Activated CD4-positive, alpha-beta T cell treated with anti-CD3 and anti-CD28 coated beads, Interleukin-2, Interleukin-6, amounts not matched to agents 100 ng/mL and 50 ng/mL, durations not matched to agents 16 hours and 8 hours (primary cell): Measurements from ENCODE around the gene TTC34.
"Not testable (repeated sequence)": the region's sequence is repeated elsewhere in the genome, so short reads cannot be mapped to it uniquely, and the experiment has no call there.

Experiments
- DNase-seq: peaks from one replicate; pipeline ENCODE4 v3.0.0-alpha.2; 2020

TTC34 gene

DNA sequence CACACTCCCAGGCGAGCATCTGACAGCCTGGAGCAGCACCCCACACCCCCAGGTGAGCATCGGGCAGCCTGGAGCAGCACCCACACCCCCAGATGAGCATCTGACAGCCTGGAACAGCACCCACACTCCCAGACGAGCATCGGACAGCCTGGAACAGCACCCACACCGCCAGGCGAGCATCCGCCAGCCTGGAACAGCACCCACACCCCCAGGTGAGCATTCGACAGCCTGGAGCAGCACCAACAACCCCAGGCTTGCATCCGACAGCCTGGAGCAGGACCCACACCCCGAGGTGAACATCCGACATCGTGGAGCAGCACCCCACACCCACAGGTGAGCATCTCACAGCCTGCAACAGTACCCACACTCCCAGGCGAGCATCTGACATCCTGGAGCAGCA lies 42.1 kb downstream of the TTC34 start:
- not testable (repeated sequence) for DNase-seq

- not testable (repeated sequence) for DNase-seq
These were observed 44.0 kb downstream of the TTC34 start for GRCh38 chr1:2757519-2757918.

- DNase-seq, result not testable (repeated sequence)
These were observed 46.1 kb downstream of the TTC34 start for GRCh38 chr1:2755426-2755825.

DNA sequence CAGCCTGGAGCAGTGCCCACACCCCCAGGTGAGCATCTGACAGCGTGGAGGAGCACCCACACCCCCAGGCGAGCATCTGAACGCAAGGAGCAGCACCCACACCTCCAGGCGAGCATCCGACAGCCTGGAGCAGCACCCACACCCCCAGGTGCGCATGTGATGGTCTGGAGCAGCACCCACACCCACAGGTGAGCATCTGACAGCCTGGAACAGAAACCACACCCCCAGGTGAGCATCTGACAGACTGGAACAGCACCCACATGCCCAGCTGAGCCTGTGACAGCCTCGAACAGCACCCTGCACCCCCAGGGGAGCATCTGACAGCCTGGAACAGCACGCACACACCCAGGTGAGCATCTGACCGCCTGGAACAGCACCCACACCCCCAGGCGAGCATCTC lies 46.9 kb downstream of the TTC34 start:
- not testable (repeated sequence) for DNase-seq

- DNase-seq, result not testable (repeated sequence)
These were observed 49.0 kb downstream of the TTC34 start for GRCh38 chr1:2752503-2752902.

DNA sequence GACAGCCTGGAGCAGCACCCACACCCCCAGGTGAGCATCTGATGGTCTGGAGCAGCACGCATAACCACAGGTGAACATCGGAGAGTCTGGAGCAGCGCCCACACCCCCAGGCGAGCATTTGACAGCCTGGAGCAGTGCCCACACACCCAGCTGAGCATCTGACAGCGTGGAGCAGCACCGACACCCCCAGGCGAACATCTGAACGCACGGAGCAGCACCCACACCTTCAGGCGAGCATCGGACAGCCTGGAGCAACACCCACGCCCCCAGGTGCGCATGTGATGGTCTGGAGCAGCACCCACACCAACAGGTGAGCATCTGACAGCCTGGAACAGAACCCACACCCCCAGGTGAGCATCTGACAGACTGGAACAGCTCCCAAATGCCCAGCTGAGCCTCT lies 49.6 kb downstream of the TTC34 start:
- not testable (repeated sequence) for DNase-seq

GRCh38 chr1:2750766-2751730 lies 50.4 kb downstream of the TTC34 start:
- DNase-seq, result not testable (repeated sequence)

- DNase-seq, result not testable (repeated sequence)
These were observed 51.3 kb downstream of the TTC34 start for GRCh38 chr1:2750041-2750680.

- DNase-seq, result not testable (repeated sequence)
These were observed 52.9 kb downstream of the TTC34 start for GRCh38 chr1:2748626-2749025.

DNA sequence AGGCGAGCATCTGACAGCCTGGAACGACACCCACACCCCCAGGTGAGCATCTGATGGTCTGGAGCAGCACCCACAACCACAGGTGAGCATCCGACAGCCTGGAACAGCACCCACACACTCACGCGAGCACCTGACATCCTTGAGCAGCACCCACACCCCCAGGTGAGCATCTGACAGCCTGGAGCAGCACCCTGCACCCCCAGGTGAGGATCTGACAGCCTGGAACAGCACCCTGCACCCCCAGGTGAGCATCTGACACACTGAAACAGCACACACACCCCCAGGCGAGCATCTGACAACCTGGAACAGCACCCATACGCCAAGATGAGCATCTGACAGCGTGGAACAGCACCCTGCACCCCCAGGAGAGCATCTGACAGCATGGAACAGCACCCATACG lies 106.7 kb downstream of the TTC34 start:
- DNase-seq, result not testable (repeated sequence)

GRCh38 chr1:2690180-2690579 lies 111.3 kb downstream of the TTC34 start:
- not testable (repeated sequence) for DNase-seq

DNA sequence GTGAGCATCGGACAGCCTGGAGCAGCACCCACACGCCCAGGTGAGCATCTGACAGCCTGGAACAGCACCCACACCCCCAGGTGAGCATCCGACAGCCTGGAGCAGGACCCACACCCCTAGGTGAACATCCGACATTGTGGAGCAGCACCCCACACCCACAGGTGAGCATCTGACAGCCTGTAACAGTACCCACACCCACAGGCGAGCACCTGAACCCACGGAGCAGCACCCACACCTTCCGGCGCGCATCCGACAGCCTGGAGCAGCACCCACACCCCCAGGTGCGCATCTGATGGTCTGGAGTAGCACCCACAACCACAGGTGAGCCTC lies 113.2 kb downstream of the TTC34 start:
- not testable (repeated sequence) for DNase-seq

GRCh38 chr1:2687638-2688335 lies 113.7 kb downstream of the TTC34 start:
- DNase-seq, result not testable (repeated sequence)

GRCh38 chr1:2687174-2687591 lies 114.3 kb downstream of the TTC34 start:
- DNase-seq, result not testable (repeated sequence)

- not testable (repeated sequence) for DNase-seq
These were observed 115.2 kb downstream of the TTC34 start for GRCh38 chr1:2686091-2686863.

- DNase-seq, result not testable (repeated sequence)
These were observed 115.8 kb downstream of the TTC34 start for GRCh38 chr1:2685671-2686070.

DNA sequence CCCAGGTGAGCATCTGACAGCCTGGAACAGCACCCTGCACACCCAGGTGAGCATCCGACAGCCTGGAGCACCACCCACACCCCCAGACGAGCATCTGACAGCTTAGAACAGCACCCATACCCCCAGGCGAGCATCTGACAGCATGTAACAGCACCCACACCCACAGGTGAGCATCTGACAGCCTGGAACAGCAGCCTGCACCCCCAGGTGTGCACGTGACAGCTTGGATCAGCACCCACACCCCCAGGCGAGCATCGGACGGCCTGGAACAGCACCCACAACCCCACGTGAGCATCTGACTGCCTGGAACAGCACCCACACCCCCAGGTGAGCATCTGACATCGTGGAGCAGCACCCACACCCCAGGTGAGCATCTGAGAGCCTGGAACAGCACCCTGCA lies 116.6 kb downstream of the TTC34 start:
- DNase-seq, result not testable (repeated sequence)

- DNase-seq, result peak; percentile 18
These were observed 117.5 kb downstream of the TTC34 start for GRCh38 chr1:2684000-2684399.

DNA sequence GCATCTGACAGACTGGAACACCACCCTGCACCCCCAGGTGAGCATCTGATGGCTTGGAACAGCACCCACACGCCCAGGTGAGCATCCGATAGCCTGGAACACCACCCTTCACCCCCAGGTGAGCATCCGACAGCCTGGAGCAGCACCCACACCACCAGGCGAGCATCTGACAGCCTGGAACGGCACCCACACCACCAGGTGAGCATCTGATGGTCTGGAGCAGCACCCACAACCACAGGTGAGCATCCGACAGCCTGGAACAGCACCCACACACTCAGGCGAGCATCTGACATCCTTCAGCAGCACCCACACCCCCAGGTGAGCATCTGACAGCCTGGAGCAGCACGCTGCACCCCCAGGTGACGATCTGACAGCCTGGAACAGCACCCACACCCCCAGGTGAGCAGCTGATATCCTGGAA lies 118.2 kb downstream of the TTC34 start:
- DNase-seq, result not testable (repeated sequence)

- DNase-seq, result not testable (repeated sequence)
These were observed 118.6 kb downstream of the TTC34 start for GRCh38 chr1:2682879-2683278.

GRCh38 chr1:2676726-2677125 lies 124.8 kb downstream of the TTC34 start:
- not testable (repeated sequence) for DNase-seq

DNA sequence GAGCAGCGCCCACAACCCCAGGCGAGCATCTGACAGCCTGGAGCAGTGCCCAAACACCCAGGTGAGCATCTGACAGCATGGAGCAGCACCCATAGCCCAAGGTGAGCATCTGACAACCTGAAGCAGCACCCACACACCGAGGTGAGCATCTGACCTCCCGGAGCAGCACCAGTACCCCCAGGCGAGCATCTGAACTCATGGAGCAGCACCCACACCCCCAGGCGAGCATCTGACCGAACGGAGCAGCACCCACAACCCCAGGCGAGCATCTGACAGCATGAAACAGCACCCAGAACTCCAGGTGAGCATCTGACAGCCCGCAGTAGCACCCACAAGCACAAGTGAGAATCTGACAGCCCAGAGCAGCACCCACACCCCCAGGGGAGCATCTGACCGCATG lies 129.8 kb downstream of the TTC34 start:
- not testable (repeated sequence) for DNase-seq
